Large intestine (tissue), 3 donors: Measurements from ENCODE around the gene CBL. TPM values are rescaled to one million over a fixed set of nuclear protein-coding genes. Genes with fewer than 3 reads are reported as not detected.

Experiments
- DNase-seq, 2 donors: peaks; one replicate each; pipeline versions ENCODE4 v3.0.0 to v3.0.0-alpha.2; 2013
- H3K27ac ChIP-seq: one replicate; pipeline ENCODE4 v1.5.1; 2013; ENCODE audit warnings: low read length
- H3K27me3 ChIP-seq: 2 replicates; pipeline ENCODE4 v1.6.1; 2013; ENCODE audit warnings: low read length; ENCODE audit not compliant: control insufficient read depth, insufficient read depth
- H3K36me3 ChIP-seq: 2 replicates; pipeline ENCODE4 v1.6.1; 2013; ENCODE audit warnings: low read length; ENCODE audit not compliant: control insufficient read depth, insufficient read depth
- H3K4me1 ChIP-seq: one replicate; pipeline ENCODE4 v1.6.1; 2013; ENCODE audit warnings: low read length; ENCODE audit not compliant: control insufficient read depth, insufficient read depth
- H3K4me3 ChIP-seq: one replicate; pipeline ENCODE4 v1.5.1; 2013; ENCODE audit warnings: low read length
- H3K9me3 ChIP-seq: one replicate; pipeline ENCODE4 v1.6.1; 2013; ENCODE audit warnings: mild to moderate bottlenecking, low read depth, low read length, moderate library complexity; ENCODE audit not compliant: control insufficient read depth
- WGBS: methylation state at CpG from one replicate; pipeline ENCODE4 v1.1.5; 2013; ENCODE audit warnings: low lambda C conversion rate; ENCODE audit not compliant: insufficient coverage; 5-methylcytosine and 5-hydroxymethylcytosine counted together
- polyA plus RNA-seq: library from polyadenylated mRNA; unstranded; fragments of 120-200 nt; gene quantifications from one replicate; pipeline ENCODE4 v1.2.1, GENCODE V29; 2013

Gene CBL
- polyA plus RNA-seq, 1 donor = 12.7 TPM

DNA sequence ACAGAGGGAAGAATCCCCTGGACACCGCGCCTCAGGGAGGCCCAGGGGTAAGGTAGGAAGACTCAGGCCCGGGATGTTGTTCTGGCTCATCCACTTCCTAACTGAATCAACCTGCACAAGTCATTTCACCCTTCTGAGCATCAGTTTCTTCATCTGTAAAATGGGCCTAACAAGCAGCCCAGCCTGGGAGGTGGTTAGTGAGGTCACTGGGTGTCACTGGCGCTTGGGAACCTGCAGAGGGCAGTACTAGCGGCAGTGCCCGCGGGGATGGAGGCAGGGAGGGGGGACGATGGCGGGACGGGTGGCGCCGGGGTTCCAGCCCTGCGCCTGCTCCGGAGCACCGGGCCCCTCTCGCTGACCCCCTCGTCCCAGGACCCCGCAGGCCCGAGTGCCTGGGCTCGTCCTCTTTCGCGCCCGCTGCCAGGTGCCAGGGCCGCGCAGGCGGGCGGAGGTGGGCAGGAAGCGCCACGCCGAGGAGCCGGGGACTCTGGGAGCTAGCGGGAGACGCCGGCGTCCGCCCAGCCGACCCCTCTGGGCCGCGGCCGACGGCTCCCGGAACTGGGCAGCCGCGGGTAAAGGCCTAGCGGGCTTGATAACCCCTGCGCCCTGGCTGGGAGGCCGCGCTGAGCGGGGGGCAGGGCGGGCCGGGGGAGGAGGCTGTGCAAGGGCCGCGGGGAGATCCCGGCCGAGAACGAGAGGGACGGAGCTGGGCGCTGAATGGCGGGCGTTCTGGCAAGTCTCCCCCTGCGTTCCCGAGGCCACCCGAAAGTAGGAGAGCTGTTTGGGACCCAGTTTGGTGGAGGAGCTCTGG is 37.5 kb upstream of the CBL start, which contains the start of gene NLRX1:
NLRX1 (plus strand) TSS at position 255 of the 811 bp plus-strand sequence. CDS start 2,679 bp downstream, outside the sequence.
- peak within 1 kb of the TSS; percentile 55 for H3K27ac ChIP-seq
- H3K4me3 ChIP-seq = peak within 1 kb of the TSS; percentile 71
- peaks cover 5% of the 10 kb centered on the region for H3K36me3 ChIP-seq
- no CpG with 5 or more reads among the region's 63 CpGs for WGBS
- H3K9me3 ChIP-seq = no peaks in the 10 kb centered on the region
- no peaks in the 10 kb centered on the region for H3K27me3 ChIP-seq
- peaks cover 3% of the 10 kb centered on the region for H3K4me1 ChIP-seq
- DNase-seq = peak; percentile 78 to 84

DNA sequence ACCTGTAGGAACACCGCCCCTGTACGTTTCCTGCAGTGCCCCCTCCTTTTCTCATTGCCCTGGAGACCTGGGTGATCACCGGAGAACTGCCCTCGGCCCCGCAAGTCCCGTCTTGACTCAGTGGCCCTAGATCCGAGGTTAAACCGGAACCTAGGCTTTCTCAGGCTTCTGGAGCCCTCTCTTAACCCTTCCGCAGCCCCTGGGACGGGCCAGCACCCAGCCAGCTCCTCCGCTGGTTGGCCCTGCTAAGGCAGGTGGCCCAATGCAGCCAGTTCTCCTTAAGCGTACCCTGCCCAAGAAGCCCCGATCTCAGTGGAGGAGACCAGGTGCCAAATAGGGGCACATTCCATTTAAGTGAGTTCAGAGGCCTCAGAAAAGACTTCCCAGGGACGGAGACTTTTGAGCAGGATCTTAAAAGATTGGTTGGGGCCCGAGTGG is 36.8 kb upstream of the CBL start:
- Histone ChIP-seq H3K4me3 (peak overlapping the region; percentile 71), H3K4me1 (peaks cover 3% of the 10 kb centered on the region), H3K27me3 (no peaks in the 10 kb centered on the region), H3K27ac (peak overlapping the region; percentile 55), H3K36me3 (peaks cover 8% of the 10 kb centered on the region), H3K9me3 (no peaks in the 10 kb centered on the region)
- no CpG with 5 or more reads among the region's 15 CpGs for WGBS
- no peak for DNase-seq

- H3K4me3 ChIP-seq = no peak overlapping the region
- H3K9me3 ChIP-seq = no peaks in the 10 kb centered on the region
- WGBS = no CpG with 5 or more reads among the region's 2 CpGs
- peaks cover 23% of the 10 kb centered on the region for H3K36me3 ChIP-seq
- no peak overlapping the region for H3K27ac ChIP-seq
- H3K4me1 ChIP-seq = peaks cover 3% of the 10 kb centered on the region
- DNase-seq = no peak
- H3K27me3 ChIP-seq = no peaks in the 10 kb centered on the region
These were observed 33.6 kb upstream of the CBL start for GRCh38 chr11:119172513-119172912.

DNA sequence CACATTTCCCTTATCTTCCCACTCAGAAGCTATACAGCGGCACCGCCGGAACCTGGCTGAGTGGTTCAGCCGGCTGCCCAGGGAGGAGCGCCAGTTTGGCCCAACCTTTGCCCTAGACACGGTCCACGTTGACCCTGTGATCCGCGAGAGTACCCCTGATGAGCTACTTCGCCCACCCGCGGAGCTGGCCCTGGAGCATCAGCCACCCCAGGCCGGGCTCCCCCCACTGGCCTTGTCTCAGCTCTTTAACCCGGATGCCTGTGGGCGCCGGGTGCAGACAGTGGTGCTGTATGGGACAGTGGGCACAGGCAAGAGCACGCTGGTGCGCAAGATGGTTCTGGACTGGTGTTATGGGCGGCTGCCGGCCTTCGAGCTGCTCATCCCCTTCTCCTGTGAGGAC is 32.7 kb upstream of the CBL start:
- peaks cover 27% of the 10 kb centered on the region for H3K36me3 ChIP-seq
- H3K4me1 ChIP-seq = peaks cover 3% of the 10 kb centered on the region
- no peak overlapping the region for H3K27ac ChIP-seq
- no peaks in the 10 kb centered on the region for H3K9me3 ChIP-seq
- no CpG with 5 or more reads among the region's 21 CpGs for whole genome bisulfite sequencing
- H3K4me3 ChIP-seq = no peak overlapping the region
- no peaks in the 10 kb centered on the region for H3K27me3 ChIP-seq
- DNase-seq = no peak

- H3K36me3 ChIP-seq = peaks cover 41% of the 10 kb centered on the region
- DNase-seq = no peak
- no peak overlapping the region for H3K27ac ChIP-seq
- H3K27me3 ChIP-seq = no peaks in the 10 kb centered on the region
- no CpG with 5 or more reads among the region's 6 CpGs for WGBS
- H3K4me1 ChIP-seq = no peaks in the 10 kb centered on the region
- no peak overlapping the region for H3K4me3 ChIP-seq
- no peaks in the 10 kb centered on the region for H3K9me3 ChIP-seq
These were observed 30.6 kb upstream of the CBL start for GRCh38 chr11:119175493-119176077.

DNA sequence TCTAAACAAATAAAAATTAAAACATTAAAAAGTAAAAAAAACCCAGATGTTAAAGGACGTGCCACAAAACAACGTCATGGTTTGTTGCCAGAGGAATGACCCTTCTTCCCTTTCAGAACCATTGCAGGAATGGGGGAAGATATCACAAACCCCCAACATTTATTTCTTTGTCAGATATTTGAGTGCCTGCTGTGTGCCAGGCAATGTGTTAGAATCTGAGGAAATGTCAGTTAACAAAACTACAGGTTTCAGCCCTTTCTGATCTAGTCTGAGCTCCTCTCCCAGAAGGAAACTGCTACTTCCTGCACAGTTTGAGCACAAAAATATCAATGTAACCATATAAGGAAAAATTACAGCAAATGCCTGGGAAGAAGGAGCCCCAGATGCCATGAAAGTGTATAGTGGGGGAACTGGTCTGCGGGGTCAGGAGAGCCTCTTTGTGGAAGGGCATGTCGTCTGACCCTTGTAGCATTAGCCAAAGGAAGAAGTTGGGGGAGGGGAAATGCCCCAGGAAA is 27.9 kb upstream of the CBL start:
- no peak overlapping the region for H3K4me3 ChIP-seq
- no peaks in the 10 kb centered on the region for H3K4me1 ChIP-seq
- DNase-seq = no peak
- H3K36me3 ChIP-seq = peaks cover 60% of the 10 kb centered on the region
- no peak overlapping the region for H3K27ac ChIP-seq
- WGBS = no CpG with 5 or more reads among the region's 4 CpGs
- H3K27me3 ChIP-seq = no peaks in the 10 kb centered on the region
- no peaks in the 10 kb centered on the region for H3K9me3 ChIP-seq

DNA sequence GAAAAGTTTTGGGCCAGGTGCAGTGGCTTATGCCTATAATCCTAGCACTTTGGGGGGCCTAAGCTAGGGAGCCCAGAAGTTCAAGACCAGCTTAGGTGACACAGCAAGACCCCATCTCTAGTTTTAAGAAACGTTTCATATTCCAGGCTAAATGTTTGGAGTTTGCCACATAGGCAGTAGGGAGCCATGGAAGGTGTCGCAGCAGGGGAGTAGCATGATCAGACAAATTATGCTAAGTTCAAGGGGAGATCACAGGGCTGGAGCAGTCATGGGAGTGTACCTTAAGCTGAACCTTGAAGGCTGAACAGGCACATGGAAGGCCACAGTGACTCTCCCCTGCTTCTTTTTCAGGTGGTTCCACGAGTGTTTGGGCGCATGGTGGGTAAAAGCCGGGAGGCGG is 26.8 kb upstream of the CBL start:
- peaks cover 59% of the 10 kb centered on the region for H3K36me3 ChIP-seq
- no CpG with 5 or more reads among the region's 6 CpGs for WGBS
- no peaks in the 10 kb centered on the region for H3K4me1 ChIP-seq
- DNase-seq = no peak
- no peaks in the 10 kb centered on the region for H3K27me3 ChIP-seq
- no peaks in the 10 kb centered on the region for H3K9me3 ChIP-seq
- H3K27ac ChIP-seq = no peak overlapping the region
- H3K4me3 ChIP-seq = no peak overlapping the region

GRCh38 chr11:119179983-119180382 is 26.2 kb upstream of the CBL start:
- H3K9me3 ChIP-seq = no peaks in the 10 kb centered on the region
- H3K27me3 ChIP-seq = no peaks in the 10 kb centered on the region
- H3K4me3 ChIP-seq = no peak overlapping the region
- WGBS = no CpG with 5 or more reads among the region's 10 CpGs
- H3K4me1 ChIP-seq = no peaks in the 10 kb centered on the region
- peaks cover 53% of the 10 kb centered on the region for H3K36me3 ChIP-seq
- no peak overlapping the region for H3K27ac ChIP-seq
- DNase-seq = no peak

DNA sequence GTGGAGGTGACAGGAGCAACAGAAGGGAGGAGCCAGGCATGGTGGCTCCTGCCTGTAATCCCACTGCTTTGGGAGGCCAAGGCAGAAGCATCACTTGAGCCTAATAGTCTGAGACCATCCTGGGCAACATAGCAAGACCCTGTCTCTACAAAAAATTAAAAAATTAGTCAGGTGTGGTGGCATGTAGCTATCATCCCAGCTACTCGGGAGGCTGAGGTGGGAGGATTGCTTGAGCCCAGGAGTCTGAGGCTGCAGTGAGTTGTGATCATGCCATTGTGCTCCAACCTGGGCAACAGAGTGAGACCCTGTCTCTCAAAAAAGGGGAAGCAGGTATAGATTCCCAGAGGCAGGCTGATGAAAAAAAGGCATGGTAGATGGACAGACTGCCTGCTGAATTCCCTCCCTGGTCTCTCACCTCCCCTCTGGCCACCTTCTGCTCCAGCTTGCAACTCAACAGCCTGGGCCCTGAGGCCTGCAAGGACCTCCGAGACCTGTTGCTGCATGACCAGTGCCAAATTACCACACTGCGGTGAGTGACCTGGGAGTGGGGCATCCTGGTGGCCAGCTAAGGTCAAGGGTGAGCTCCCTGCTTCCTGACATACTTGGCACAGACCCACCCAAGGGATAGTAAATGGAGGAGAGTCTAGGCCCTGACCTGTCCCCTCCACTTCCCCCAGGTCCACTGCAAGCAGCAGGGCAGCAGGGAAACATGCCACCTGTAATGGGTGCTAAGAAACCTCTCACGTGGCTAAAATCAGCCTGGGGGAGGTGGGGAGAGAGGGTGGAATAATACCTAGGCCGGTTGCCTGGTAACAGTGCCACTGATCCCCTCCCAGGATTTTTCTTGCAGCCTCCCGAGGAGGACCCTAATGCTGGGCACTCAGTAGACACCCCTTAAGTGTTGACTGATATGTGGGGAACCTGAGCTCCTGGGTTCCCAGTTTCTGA is 25.1 kb upstream of the CBL start:
- H3K27me3 ChIP-seq = no peaks in the 10 kb centered on the region
- peaks cover 2% of the 10 kb centered on the region for H3K4me1 ChIP-seq
- no peaks in the 10 kb centered on the region for H3K9me3 ChIP-seq
- DNase-seq = no peak
- peaks cover 44% of the 10 kb centered on the region for H3K36me3 ChIP-seq
- no peak overlapping the region for H3K27ac ChIP-seq
- no CpG with 5 or more reads among the region's 6 CpGs for WGBS
- no peak overlapping the region for H3K4me3 ChIP-seq
